Activated CD4-positive, alpha-beta T cell treated with anti-CD3 and anti-CD28 coated beads, Interleukin-2, amount 50 U/mL, for 24 hours (primary cell): Measurements from ENCODE around the gene RPS21.
A peak's percentile ranks its signal among the peaks of the same experiment; 100 is the strongest.

Experiments
- DNase-seq, 2 donors: peaks; one replicate each; pipeline ENCODE4 v3.0.0-alpha.2; 2020; ENCODE audit warnings: low read depth in 1 of 2, low spot score in 1 of 2

Gene RPS21

GRCh38 chr20:62378215-62378614 lies 8.7 kb upstream of the RPS21 start:
- DNase-seq, result no peak

- DNase-seq, result no peak
Measured at GRCh38 chr20:62381202-62381797, 5.6 kb upstream of the RPS21 start.

GRCh38 chr20:62381842-62382241 lies 5.1 kb upstream of the RPS21 start:
- no peak for DNase-seq

- peak; percentile 52 to 71 for DNase-seq
Measured at GRCh38 chr20:62382306-62383198, 4.4 kb upstream of the RPS21 start.

GRCh38 chr20:62387219-62387913 lies 463 bp downstream of the RPS21 start:
- no peak for DNase-seq

- no peak for DNase-seq
Measured at GRCh38 chr20:62387933-62388635, 1.2 kb downstream of the RPS21 start.

- DNase-seq, result no peak
Measured at GRCh38 chr20:62388839-62389600, 2.1 kb downstream of the RPS21 start.

- no peak for DNase-seq
Measured at GRCh38 chr20:62389601-62390087, 2.7 kb downstream of the RPS21 start.

- DNase-seq, result no peak
Measured at GRCh38 chr20:62390317-62391164, 3.6 kb downstream of the RPS21 start.

GRCh38 chr20:62391165-62392076 lies 4.5 kb downstream of the RPS21 start:
- DNase-seq, result no peak

GRCh38 chr20:62392077-62392418 lies 5.1 kb downstream of the RPS21 start:
- no peak for DNase-seq

- no peak for DNase-seq
Measured at GRCh38 chr20:62392621-62393334, 5.9 kb downstream of the RPS21 start.

GRCh38 chr20:62393335-62393665 lies 6.4 kb downstream of the RPS21 start:
- DNase-seq, result no peak

GRCh38 chr20:62393830-62394229 lies 6.9 kb downstream of the RPS21 start:
- DNase-seq, result no peak

- no peak for DNase-seq
Measured at GRCh38 chr20:62394248-62395245, 7.6 kb downstream of the RPS21 start.

- DNase-seq, result no peak
Measured at GRCh38 chr20:62395311-62396242, 8.7 kb downstream of the RPS21 start.
